NCI-H526 treated with DMSO at 0.1 percent for 48 hours (cell line): ENCODE measurements around the gene DHRS11.

Experiments used
- DNase-seq: peaks from one replicate; lab custom pipeline; 2025; lab: John Stamatoyannopoulos, UW

The DHRS11 gene

GRCh38 chr17:36591434-36592315 is at the start of gene DHRS11:
TSS of gene DHRS11 (plus strand) at chr17:36591879. CDS start at chr17:36592010, 131 bp downstream.
- peak; percentile 39 for DNase-seq

GRCh38 chr17:36542755-36543154 is 48.9 kb upstream of the DHRS11 start:
- DNase-seq = no peak

DNA sequence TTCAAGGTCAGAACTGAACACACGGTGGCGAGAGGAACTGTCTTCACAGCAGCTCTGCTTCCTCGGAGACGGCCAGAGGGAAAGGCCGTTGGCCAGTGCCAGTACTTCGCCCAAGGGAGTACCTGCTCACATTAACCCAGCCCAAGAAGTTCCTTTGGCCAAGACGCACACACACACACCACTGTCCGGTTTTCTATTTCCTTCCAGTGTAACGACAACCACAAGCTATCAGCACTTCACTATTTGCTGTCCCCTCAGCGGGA is 47.7 kb upstream of the DHRS11 start:
- no peak for DNase-seq

DNA sequence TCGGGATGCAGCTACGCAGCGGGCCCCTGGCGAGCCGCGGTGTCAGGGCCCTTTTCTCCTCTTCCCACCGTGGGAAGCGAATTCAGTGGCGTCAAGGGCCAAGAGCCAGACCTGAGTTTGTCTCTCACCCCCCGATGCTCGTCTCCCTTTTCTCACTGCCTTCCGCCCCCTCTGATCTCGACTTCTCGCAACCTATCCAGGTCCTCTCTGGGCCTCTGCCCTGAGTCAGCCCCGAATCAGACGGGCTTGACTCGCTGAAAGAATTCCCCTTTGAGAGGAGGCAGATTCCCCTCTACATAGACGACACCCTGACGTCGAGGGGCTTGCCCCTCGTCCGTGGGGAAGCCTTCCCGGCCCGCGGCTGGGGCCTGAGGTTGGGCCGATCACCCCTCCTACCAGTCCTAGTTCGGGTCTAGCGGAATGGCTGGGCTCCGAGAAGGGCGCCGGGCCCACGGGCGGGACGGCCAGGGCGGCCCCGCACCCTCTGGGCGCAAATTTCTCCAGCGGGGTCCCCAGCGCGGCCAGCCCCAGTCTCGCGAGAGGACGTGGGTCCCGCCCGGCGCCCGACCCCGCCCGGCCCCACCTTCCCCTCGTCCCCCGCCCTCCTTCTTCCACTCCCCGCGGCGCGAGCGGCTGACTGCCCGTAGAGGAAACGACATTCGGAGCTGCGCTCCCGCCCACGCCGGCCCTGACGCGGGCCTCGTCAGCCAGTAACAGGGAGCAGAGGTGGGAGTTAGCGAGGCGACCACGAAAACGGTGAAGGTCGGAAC is 47.2 kb upstream of the DHRS11 start, which contains the start of gene GGNBP2:
GGNBP2 (plus strand) TSS at position 613 of the 770 bp plus-strand sequence. CDS start 806 bp downstream, outside the sequence.
- peak; percentile 70 for DNase-seq

DNA sequence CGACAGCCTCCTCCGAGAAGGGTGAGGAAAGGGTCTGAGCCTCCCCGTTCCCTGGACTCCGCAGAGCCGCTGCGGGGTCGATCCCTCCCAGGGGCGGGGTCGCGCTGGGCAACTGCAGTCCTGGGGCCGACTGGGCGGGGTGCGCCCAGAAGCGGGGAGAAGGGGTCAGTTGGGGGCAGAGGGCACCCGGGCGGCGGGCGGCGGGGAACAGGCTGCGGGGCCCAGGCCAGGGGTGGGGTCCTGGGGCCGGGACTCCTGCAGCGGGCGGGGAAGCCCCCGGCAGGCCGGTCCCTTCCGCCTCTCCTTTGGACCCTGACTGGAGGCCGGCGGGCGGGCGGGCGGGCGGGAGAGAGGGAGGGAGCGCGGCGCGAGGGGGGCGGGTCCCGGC is 46.6 kb upstream of the DHRS11 start:
- DNase-seq = no peak

GRCh38 chr17:36545465-36546417 is 45.9 kb upstream of the DHRS11 start:
- DNase-seq = peak; percentile 94

- DNase-seq = no peak
These were observed 45.1 kb upstream of the DHRS11 start for GRCh38 chr17:36546418-36547093.

GRCh38 chr17:36547776-36548175 is 43.9 kb upstream of the DHRS11 start:
- no peak for DNase-seq

- no peak for DNase-seq
These were observed 40.9 kb upstream of the DHRS11 start for GRCh38 chr17:36550491-36551417.

DNA sequence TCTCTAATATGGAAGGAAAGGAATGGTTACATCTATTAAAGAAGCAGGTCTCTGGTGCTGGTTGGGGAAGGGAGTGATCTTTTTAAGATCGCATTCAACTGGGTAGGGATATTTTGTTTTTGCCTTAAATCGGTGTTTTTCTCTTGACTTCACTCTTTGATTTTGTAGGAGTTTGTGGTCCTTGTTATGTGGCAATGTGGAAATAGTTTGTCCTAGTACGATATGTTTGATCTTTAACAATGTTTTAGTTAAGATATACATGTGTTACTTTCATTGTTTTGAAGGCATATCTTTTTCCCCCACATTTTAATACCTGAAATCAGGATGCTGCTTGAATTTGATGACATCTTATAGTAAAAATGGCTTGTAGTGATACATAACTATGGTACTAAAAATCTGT is 38.2 kb upstream of the DHRS11 start:
- DNase-seq = no peak

GRCh38 chr17:36566081-36566480 is 25.6 kb upstream of the DHRS11 start:
- DNase-seq = no peak

- DNase-seq = no peak
These were observed 16.7 kb upstream of the DHRS11 start for GRCh38 chr17:36575028-36575427.

DNA sequence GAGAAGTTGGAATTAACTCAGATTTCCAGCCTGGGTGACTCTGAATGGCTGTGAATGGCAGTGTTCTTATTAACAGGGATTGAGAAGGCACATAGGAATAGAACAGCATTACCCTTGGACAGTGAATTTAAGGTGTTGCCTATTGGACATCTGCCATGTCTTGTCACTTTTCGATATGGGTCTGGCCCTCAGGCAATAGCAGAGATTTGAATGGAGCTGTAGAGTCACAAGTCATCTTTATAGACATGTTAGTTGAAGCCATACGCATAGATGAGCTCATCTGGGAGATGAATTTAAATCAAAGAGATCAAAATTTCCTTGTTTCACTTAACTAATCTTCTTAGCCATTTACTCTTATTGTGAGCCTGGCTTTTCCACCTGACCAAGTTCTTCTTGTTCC is 14.9 kb upstream of the DHRS11 start:
- no peak for DNase-seq

DNA sequence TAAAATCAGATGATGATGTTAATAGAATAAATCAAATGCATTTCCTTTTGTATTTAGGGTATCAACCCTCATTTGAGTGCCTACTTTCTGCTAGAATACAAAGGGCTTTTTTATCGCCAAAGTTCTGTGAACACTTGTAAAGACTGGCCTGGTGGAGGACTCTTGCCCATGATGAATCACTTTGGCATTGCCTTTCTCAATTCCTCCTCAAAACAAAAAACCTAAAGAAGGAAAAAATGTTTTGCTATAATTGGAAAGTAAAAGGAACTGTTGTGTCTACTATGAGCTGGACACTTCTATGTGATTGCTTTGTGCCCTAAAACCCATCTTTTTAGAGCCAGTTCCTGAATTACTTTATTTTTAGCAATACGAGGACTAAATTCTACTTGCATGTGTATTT is 13.0 kb upstream of the DHRS11 start:
- DNase-seq = no peak

- DNase-seq = no peak
These were observed 7.9 kb upstream of the DHRS11 start for GRCh38 chr17:36583787-36584186.

DNA sequence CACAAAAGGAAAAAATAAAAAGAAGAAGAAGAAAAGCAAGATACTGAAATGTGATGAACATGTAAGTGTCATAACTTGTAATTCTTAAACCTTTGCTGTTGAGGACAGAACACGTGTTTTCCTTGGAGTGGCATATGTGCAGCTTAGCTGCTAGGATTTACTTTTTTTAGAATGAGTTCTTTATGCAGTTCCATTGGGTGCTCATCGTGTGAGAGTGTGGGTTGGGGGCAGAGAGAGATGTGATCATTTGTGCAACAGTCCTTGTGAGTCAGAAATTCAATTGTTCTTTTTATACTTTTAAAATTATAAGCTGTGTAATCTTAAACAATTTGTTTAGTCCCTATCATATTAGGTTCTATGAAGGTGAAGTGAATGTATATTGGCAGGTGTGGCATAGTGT is 5.5 kb upstream of the DHRS11 start:
- DNase-seq = no peak

DNA sequence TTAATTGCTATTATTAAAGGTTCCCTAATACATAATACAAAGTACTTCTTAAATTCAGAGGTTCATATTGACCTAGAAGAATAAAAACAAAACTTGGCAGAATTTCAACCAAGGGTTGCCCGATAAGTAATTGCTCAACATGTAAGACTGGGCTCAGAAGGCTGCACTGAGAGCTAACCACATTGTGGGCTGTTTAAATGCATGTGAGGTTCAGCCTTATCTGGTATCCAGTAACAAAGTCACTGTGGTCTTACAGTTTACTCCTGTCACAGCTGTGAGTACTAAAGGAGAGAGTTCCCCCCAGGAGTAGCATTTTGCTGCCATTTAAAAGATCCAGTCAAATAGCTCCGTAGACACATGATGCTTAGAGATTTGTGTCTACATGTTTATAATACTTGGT is 1.6 kb upstream of the DHRS11 start:
- no peak for DNase-seq

GRCh38 chr17:36592316-36592715 is 637 bp downstream of the DHRS11 start:
- DNase-seq = peak; percentile 3

GRCh38 chr17:36592716-36593321 is 1.1 kb downstream of the DHRS11 start:
- DNase-seq = no peak
